A549 (cell line): ENCODE results near the gene MBNL1.
A peak's percentile ranks its signal among the peaks of the same experiment; 100 is the strongest.

Experiments
- CEBPB ChIP-seq, 2 experiments: fragments of >200 bp in 1 of 2; sonication (Bioruptor Twin) in 1 of 2; formaldehyde crosslinking in 1 of 2; IDR thresholded peaks; 2 replicates each; pipeline ENCODE4 v1.6.1; 2012 to 2016
- POLR2A ChIP-seq: IDR thresholded peaks from 2 replicates; pipeline ENCODE4 v1.6.1; 2012; ENCODE audit warnings: mild to moderate bottlenecking, low read length

GRCh38 chr3:152328841-152329240 lies 60.1 kb downstream of the MBNL1 start:
- TF ChIP-seq CEBPB (IDR thresholded peaks at IDR 0.05), result peak; percentile 89 to 96
- TF ChIP-seq POLR2A, result no peak
